C4-2B (cell line): ENCODE data around the gene STMND1.

Source experiments
- CTCF ChIP-seq: fragments of 450-650 bp; conservative IDR thresholded peaks from 2 replicates; pipeline ENCODE4 v1.5.1; 2017; ENCODE audit warnings: mild to moderate bottlenecking
- ZFX ChIP-seq: fragments of 450-650 bp; IDR thresholded peaks from 2 replicates; pipeline ENCODE4 v1.6.1; 2017

- TF ChIP-seq CTCF (no peak), ZFX (no peak)
These were observed 40.8 kb upstream of the STMND1 start for GRCh38 chr6:17061097-17061496.
